GM10248 (cell line): ENCODE measurements around the gene SNRPE.

Source experiments
- CTCF ChIA-PET: fragments of 300-600 bp; sonication (Branson Sonifier 250); formaldehyde crosslinking; extraction: SDS; loops from one replicate; lab custom pipeline; 2021; ENCODE audit warnings: antibody characterized with exemption; lab: Yijun Ruan, JAX
- POLR2A ChIA-PET: fragments of 350-650 bp; sonication (Branson Sonifier 250); formaldehyde crosslinking; extraction: SDS; loops from one replicate; lab custom pipeline; 2020; ENCODE audit warnings: antibody characterized with exemption; lab: Yijun Ruan, JAX
- DNase-seq: peaks from one replicate; pipeline ENCODE4 v3.0.0; 2012; ENCODE audit errors: extremely low spot score
- CTCF ChIP-seq: IDR thresholded peaks from 2 replicates; pipeline ENCODE4 v1.5.1; 2012; ENCODE audit warnings: mild to moderate bottlenecking, low read depth; ENCODE audit errors: extremely low read depth, missing control alignments, control extremely low read depth

SNRPE gene

GRCh38 chr1:203873094-203873493 lies 11.7 kb downstream of the SNRPE start:
- CTCF ChIA-PET: interaction anchor here (0.9 to 8.0 kb wide), 8 partner anchors 8 to 490 kb away, joined by 3 to 48 read pairs (median 8); no protein-coding TSS in a partner anchor
- POLR2A ChIA-PET: no interaction called here
- DNase-seq: no peak
- TF ChIP-seq CTCF: no peak

GRCh38 chr1:203878422-203878821 lies 17.0 kb downstream of the SNRPE start:
- DNase-seq: no peak
- no peak for TF ChIP-seq CTCF
- ChIA-PET POLR2A (no interaction called here), CTCF (no interaction called here)

- POLR2A ChIA-PET: interaction anchor here (0.7 kb wide), 1 partner anchor 440 kb away, joined by 3 read pairs; no protein-coding TSS in a partner anchor
- no peak for DNase-seq
- no peak for TF ChIP-seq CTCF
- CTCF ChIA-PET: interaction anchor here (1.2 to 1.3 kb wide), 2 partner anchors 8 to 20 kb away, joined by 3 to 4 read pairs; no protein-coding TSS in a partner anchor
These were observed 19.2 kb downstream of the SNRPE start for GRCh38 chr1:203880606-203881005.

- no peak for TF ChIP-seq CTCF
- ChIA-PET POLR2A (no interaction called here), CTCF (no interaction called here)
- DNase-seq: no peak
These were observed 27.4 kb downstream of the SNRPE start for GRCh38 chr1:203888807-203889251.

DNA sequence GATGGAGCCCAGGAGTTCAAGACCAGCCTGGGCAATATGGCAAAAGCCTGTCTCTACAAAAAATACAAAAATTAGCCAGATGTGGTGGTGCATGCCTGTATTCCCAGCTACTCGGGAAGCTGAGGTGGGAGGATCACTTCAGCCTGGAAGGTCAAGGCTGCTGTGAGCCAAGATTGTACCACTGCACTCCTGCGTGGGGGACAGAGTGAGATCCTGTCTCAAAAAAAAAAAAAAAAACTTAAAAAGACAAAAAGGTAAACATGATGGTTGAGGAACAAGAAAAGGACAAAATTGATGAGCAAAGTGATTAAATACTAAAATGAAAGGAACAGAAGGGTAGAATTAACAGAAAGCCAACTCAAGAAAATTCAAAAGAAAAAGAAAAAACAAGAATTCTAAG lies 30.6 kb downstream of the SNRPE start:
- no peak for DNase-seq
- ChIA-PET CTCF (no interaction called here), POLR2A (no interaction called here)
- TF ChIP-seq CTCF: no peak

GRCh38 chr1:203898458-203899352 lies 37.3 kb downstream of the SNRPE start:
- no peak for TF ChIP-seq CTCF
- CTCF ChIA-PET: interaction anchor here (0.7 to 1.0 kb wide), 2 partner anchors 12 to 16 kb away, joined by 4 to 5 read pairs; no protein-coding TSS in a partner anchor
- DNase-seq: no peak
- POLR2A ChIA-PET: no interaction called here
